GM18858 (cell line): ENCODE data around the gene SIL1.

Experiments
- ATAC-seq: cut with Tn5 transposase; IDR thresholded peaks from one replicate; pipeline ENCODE4 v1.9.1; 2021; ENCODE audit not compliant: unreplicated experiment

The SIL1 gene

DNA sequence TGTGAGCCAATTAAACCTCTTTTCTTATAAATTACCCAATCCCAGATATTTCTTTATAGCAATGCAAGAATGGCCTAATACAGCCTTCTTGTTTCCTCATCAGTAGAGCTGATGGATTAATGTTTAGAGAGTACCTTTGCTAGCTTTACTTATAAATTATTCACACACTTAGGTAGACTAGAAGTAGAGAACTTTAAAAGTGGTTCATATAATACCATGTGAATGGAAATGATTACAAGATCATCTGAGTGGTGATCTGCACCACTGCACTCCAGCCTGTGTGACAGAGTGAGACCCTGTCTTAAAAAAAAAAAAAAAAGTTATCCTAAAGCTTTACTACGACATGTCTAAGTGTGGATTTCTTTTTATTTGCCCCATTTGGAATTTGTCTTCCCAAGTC, 299.9 kb downstream of the SIL1 start:
- no peak for ATAC-seq
